HEK293 (cell line): ENCODE data around the gene TMEM131L.
"Not testable (repeated sequence)": the region's sequence is repeated elsewhere in the genome, so short reads cannot be mapped to it uniquely, and the experiment has no call there.

ENCODE experiments used
- ZNF48 ChIP-seq: fragments of 450-650 bp; formaldehyde crosslinking; IDR thresholded peaks from 2 replicates; pipeline ENCODE4 v1.5.1; 2016; ENCODE audit warnings: missing biosample characterization, missing genetic modification characterization
- ZNF768 ChIP-seq: fragments of 450-650 bp; formaldehyde crosslinking; IDR thresholded peaks from 2 replicates; pipeline ENCODE4 v1.5.1; 2018; ENCODE audit warnings: missing biosample characterization, mild to moderate bottlenecking, missing genetic modification characterization
- TF ChIP-seq, protein P1 (sequence below): fragments of 450-650 bp; formaldehyde crosslinking; IDR thresholded peaks from 2 replicates; pipeline ENCODE4 v1.5.1; 2016; ENCODE audit warnings: missing biosample characterization, missing genetic modification characterization
- TF ChIP-seq, protein P2 (sequence below): fragments of 450-650 bp; formaldehyde crosslinking; IDR thresholded peaks from 2 replicates; pipeline ENCODE4 v1.5.1; 2016; ENCODE audit warnings: missing biosample characterization, missing genetic modification characterization

DNA sequence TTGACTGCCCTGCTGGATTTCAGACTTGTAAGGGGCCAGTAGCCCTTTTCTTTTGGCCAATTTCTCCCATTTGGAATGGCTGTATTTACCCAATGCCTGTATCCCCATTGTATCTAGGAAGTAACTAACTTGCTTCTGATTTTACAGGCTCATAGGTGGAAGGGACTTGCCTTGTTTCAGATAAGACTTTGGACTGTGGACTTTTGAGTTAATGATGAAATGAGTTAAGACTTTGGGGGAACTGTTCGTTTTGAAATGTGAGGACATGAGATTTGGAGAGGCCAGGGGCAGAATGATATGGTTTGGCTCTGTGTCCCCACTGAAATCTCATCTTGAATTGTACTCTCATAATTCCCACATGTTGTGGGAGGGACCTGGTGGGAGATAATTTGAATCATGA is 200.3 kb downstream of the TMEM131L start:
- TF ChIP-seq ZNF48, ZNF768 (tag by site-specific recombination): not testable (repeated sequence)
- TF ChIP-seq, protein P1, sequence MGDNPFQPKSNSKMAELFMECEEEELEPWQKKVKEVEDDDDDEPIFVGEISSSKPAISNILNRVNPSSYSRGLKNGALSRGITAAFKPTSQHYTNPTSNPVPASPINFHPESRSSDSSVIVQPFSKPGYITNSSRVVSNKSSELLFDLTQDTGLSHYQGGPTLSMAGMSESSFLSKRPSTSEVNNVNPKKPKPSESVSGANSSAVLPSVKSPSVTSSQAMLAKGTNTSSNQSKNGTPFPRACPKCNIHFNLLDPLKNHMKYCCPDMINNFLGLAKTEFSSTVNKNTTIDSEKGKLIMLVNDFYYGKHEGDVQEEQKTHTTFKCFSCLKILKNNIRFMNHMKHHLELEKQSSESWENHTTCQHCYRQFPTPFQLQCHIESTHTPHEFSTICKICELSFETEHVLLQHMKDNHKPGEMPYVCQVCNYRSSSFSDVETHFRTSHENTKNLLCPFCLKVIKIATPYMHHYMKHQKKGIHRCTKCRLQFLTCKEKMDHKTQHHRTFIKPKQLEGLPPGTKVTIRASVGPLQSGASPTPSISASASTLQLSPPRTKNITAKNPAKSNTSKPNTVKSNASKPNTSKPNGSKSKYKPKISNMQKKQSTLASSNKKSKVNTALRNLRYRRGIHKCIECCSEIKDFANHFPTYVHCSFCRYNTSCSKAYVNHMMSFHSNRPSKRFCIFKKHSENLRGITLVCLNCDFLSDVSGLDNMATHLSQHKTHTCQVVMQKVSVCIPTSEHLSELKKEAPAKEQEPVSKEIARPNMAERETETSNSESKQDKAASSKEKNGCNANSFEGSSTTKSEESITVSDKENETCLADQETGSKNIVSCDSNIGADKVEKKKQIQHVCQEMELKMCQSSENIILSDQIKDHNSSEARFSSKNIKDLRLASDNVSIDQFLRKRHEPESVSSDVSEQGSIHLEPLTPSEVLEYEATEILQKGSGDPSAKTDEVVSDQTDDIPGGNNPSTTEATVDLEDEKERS (tag by site-specific recombination) = not testable (repeated sequence)
- TF ChIP-seq, protein P2, sequence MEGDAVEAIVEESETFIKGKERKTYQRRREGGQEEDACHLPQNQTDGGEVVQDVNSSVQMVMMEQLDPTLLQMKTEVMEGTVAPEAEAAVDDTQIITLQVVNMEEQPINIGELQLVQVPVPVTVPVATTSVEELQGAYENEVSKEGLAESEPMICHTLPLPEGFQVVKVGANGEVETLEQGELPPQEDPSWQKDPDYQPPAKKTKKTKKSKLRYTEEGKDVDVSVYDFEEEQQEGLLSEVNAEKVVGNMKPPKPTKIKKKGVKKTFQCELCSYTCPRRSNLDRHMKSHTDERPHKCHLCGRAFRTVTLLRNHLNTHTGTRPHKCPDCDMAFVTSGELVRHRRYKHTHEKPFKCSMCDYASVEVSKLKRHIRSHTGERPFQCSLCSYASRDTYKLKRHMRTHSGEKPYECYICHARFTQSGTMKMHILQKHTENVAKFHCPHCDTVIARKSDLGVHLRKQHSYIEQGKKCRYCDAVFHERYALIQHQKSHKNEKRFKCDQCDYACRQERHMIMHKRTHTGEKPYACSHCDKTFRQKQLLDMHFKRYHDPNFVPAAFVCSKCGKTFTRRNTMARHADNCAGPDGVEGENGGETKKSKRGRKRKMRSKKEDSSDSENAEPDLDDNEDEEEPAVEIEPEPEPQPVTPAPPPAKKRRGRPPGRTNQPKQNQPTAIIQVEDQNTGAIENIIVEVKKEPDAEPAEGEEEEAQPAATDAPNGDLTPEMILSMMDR (tag by site-specific recombination) = not testable (repeated sequence)
